HEK293 (cell line): Measurements from ENCODE around the gene PTDSS2.

Experiments used
- GLIS2 ChIP-seq: fragments of 450-650 bp; formaldehyde crosslinking; IDR thresholded peaks from 2 replicates; pipeline ENCODE4 v1.5.1; 2016; ENCODE audit warnings: missing biosample characterization, missing genetic modification characterization
- TF ChIP-seq, protein P1 (sequence below): fragments of 450-650 bp; formaldehyde crosslinking; conservative IDR thresholded peaks from 2 replicates; pipeline ENCODE4 v1.5.1; 2016; ENCODE audit warnings: low read depth, missing biosample characterization, missing genetic modification characterization
- TF ChIP-seq, protein P2 (sequence below): fragments of 450-650 bp; formaldehyde crosslinking; IDR thresholded peaks from 2 replicates; pipeline ENCODE4 v1.5.1; 2016; ENCODE audit warnings: missing biosample characterization, missing genetic modification characterization

DNA sequence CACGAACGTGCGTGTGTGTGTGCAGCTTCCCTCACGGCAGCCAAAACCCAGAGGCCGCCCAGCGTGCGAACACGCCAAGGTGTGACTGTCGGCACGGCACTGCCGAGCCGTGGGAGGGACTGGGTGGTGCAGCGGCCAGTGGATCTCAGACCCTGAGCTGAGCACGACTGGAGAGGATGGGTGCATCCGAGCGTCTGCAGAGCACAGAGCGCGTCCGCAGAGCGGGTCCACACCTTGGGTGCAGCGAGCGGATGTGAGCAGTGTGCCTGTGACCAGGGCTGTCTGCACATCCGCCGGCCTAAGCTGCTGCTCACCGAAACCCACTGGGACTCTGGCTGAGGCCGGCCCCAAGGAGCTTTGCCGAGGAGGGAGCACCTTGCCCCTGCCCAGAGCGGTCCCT lies 22.7 kb downstream of the PTDSS2 start:
- TF ChIP-seq GLIS2 (tag by site-specific recombination), result no peak
- TF ChIP-seq, protein P1, sequence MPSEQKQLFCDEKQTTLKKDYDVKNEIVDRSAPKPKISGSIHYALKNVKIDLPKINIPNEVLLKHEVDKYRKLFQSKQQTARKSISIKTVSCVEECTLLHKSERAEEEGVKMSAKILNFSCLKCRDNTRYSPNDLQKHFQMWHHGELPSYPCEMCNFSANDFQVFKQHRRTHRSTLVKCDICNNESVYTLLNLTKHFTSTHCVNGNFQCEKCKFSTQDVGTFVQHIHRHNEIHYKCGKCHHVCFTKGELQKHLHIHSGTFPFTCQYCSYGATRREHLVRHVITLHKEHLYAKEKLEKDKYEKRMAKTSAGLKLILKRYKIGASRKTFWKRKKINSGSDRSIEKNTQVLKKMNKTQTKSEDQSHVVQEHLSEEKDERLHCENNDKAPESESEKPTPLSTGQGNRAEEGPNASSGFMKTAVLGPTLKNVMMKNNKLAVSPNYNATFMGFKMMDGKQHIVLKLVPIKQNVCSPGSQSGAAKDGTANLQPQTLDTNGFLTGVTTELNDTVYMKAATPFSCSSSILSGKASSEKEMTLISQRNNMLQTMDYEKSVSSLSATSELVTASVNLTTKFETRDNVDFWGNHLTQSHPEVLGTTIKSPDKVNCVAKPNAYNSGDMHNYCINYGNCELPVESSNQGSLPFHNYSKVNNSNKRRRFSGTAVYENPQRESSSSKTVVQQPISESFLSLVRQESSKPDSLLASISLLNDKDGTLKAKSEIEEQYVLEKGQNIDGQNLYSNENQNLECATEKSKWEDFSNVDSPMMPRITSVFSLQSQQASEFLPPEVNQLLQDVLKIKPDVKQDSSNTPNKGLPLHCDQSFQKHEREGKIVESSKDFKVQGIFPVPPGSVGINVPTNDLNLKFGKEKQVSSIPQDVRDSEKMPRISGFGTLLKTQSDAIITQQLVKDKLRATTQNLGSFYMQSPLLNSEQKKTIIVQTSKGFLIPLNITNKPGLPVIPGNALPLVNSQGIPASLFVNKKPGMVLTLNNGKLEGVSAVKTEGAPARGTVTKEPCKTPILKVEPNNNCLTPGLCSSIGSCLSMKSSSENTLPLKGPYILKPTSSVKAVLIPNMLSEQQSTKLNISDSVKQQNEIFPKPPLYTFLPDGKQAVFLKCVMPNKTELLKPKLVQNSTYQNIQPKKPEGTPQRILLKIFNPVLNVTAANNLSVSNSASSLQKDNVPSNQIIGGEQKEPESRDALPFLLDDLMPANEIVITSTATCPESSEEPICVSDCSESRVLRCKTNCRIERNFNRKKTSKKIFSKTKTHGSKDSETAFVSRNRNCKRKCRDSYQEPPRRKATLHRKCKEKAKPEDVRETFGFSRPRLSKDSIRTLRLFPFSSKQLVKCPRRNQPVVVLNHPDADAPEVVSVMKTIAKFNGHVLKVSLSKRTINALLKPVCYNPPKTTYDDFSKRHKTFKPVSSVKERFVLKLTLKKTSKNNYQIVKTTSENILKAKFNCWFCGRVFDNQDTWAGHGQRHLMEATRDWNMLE, result no peak
- TF ChIP-seq, protein P2, sequence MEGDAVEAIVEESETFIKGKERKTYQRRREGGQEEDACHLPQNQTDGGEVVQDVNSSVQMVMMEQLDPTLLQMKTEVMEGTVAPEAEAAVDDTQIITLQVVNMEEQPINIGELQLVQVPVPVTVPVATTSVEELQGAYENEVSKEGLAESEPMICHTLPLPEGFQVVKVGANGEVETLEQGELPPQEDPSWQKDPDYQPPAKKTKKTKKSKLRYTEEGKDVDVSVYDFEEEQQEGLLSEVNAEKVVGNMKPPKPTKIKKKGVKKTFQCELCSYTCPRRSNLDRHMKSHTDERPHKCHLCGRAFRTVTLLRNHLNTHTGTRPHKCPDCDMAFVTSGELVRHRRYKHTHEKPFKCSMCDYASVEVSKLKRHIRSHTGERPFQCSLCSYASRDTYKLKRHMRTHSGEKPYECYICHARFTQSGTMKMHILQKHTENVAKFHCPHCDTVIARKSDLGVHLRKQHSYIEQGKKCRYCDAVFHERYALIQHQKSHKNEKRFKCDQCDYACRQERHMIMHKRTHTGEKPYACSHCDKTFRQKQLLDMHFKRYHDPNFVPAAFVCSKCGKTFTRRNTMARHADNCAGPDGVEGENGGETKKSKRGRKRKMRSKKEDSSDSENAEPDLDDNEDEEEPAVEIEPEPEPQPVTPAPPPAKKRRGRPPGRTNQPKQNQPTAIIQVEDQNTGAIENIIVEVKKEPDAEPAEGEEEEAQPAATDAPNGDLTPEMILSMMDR (tag by site-specific recombination), result no peak
